Type B pancreatic cell (in vitro differentiated cells): ENCODE measurements around the gene DDX54. TPM values are rescaled to one million over a fixed set of nuclear protein-coding genes. Genes with fewer than 3 reads are reported as not detected.
"Not testable (repeated sequence)": the region's sequence is repeated elsewhere in the genome, so short reads cannot be mapped to it uniquely, and the experiment has no call there.

ENCODE experiments used
- DNase-seq: peaks from one replicate; pipeline ENCODE4 v3.0.0; 2021; ENCODE audit warnings: mixed read lengths; ENCODE audit not compliant: unreplicated experiment; ENCODE audit errors: extremely low spot score
- H3K27ac Mint-ChIP-seq: 2 replicates; pipeline ENCODE4 v1.8.0; 2021; ENCODE audit warnings: mild to moderate bottlenecking, mixed read lengths
- H3K27me3 Mint-ChIP-seq: 2 replicates; pipeline ENCODE4 v1.8.0; 2021; ENCODE audit warnings: mixed read lengths
- H3K36me3 Mint-ChIP-seq: 2 replicates; pipeline ENCODE4 v1.8.0; 2021; ENCODE audit warnings: mixed read lengths
- H3K4me1 Mint-ChIP-seq: one replicate; pipeline ENCODE4 v1.8.0; 2021; ENCODE audit warnings: mixed read lengths; ENCODE audit not compliant: unreplicated experiment
- H3K4me3 Mint-ChIP-seq: 2 replicates; pipeline ENCODE4 v1.8.0; 2021; ENCODE audit warnings: mild to moderate bottlenecking, mixed read lengths
- H3K9me3 Mint-ChIP-seq: 2 replicates; pipeline ENCODE4 v1.8.0; 2021; ENCODE audit warnings: mixed read lengths
- CTCF ChIP-seq: fragments of 200-600 bp; sonication (generic); conservative IDR thresholded peaks from 2 replicates; pipeline ENCODE4 v1.5.0; 2021; ENCODE audit warnings: antibody characterized with exemption, mild to moderate bottlenecking
- total RNA-seq: library from RNA; stranded (reverse); gene quantifications from 2 replicates; pipeline ENCODE4 v1.2.1, GENCODE V29; 2021; ENCODE audit warnings: low replicate concordance

DDX54 gene
- total RNA-seq, 1 donor from 2014 or later: 66.1 TPM

- Mint-ChIP-seq H3K9me3 (no peaks in the 10 kb centered on the region), H3K27ac (no peak overlapping the region), H3K4me3 (no peak overlapping the region), H3K27me3 (peaks cover 33% of the 10 kb centered on the region), H3K4me1 (no peaks in the 10 kb centered on the region), H3K36me3 (no peaks in the 10 kb centered on the region)
- no peak for DNase-seq
- no peak for TF ChIP-seq CTCF
These were observed 56.2 kb downstream of the DDX54 start for GRCh38 chr12:113128802-113129663.

DNA sequence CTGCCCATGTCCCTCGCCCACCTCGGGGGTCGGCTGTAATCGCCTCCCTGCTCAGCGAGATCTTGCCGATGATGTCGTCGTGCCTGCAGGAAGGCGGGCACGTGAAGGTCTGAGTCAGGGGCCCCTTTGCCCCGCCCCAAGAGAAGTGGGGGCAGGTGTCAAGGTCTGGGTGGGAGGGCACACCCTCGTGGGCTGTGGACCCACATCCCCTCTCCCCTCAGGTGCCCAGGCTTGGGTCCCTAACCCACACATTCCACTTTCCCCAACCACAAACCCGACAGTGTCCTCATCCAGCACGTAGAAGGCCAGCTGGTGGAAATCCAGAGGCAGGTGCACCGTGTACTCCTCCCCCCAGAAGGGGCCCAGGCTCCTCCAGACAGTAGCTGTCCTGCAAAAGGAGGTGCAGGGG, 57.5 kb downstream of the DDX54 start:
- no peaks in the 10 kb centered on the region for H3K4me1 Mint-ChIP-seq
- H3K4me3 Mint-ChIP-seq: no peak overlapping the region
- peaks cover 33% of the 10 kb centered on the region for H3K27me3 Mint-ChIP-seq
- no peak for TF ChIP-seq CTCF
- no peaks in the 10 kb centered on the region for H3K9me3 Mint-ChIP-seq
- no peak for DNase-seq
- no peak overlapping the region for H3K27ac Mint-ChIP-seq
- H3K36me3 Mint-ChIP-seq: no peaks in the 10 kb centered on the region

GRCh38 chr12:113120670-113121370, 64.5 kb downstream of the DDX54 start:
- no peak for DNase-seq
- no peaks in the 10 kb centered on the region for H3K36me3 Mint-ChIP-seq
- H3K4me1 Mint-ChIP-seq: no peaks in the 10 kb centered on the region
- H3K4me3 Mint-ChIP-seq: no peak overlapping the region
- no peaks in the 10 kb centered on the region for H3K9me3 Mint-ChIP-seq
- H3K27me3 Mint-ChIP-seq: peaks cover 10% of the 10 kb centered on the region
- no peak overlapping the region for H3K27ac Mint-ChIP-seq
- TF ChIP-seq CTCF: no peak

DNA sequence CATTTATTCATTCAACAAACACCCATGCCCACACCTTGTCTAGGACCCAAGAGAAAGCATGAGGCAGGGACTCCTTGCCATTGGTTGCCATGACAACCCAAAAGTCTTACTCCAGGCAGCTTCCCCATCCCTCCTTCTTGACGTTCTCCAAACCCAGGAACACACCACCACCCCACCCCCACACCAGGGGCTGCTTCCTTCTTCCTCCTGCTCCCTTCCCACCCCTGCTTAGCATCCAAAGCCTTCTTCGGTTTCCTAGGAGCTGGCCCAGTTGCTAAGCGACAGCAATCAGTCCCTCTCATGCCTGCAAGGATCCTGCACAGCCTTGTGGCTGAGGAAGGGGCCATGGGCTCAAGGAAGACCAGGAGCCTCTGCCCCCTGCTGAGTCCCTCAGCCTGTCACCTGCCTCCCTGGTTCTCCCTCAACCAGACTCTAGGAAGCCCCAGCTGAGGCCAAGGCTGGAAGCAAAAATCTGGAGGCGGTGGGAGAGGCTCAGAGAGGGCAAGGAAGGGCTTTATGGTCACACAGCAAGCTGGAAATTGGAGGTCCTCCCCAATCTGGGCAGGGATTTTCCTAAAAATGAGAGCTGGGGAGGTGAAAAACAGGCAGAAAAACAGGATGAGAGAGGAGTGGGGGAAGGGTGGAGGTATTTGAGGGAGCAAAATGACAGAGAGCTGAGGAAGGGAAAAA, 65.2 kb downstream of the DDX54 start:
- H3K9me3 Mint-ChIP-seq: no peaks in the 10 kb centered on the region
- no peaks in the 10 kb centered on the region for H3K36me3 Mint-ChIP-seq
- no peak for DNase-seq
- peaks cover 10% of the 10 kb centered on the region for H3K27me3 Mint-ChIP-seq
- H3K4me1 Mint-ChIP-seq: no peaks in the 10 kb centered on the region
- no peak for TF ChIP-seq CTCF
- H3K4me3 Mint-ChIP-seq: no peak overlapping the region
- H3K27ac Mint-ChIP-seq: no peak overlapping the region

GRCh38 chr12:113118142-113118541, 67.1 kb downstream of the DDX54 start:
- Mint-ChIP-seq H3K27me3 (peaks cover 10% of the 10 kb centered on the region), H3K4me3 (no peak overlapping the region), H3K36me3 (no peaks in the 10 kb centered on the region), H3K9me3 (no peaks in the 10 kb centered on the region), H3K27ac (no peak overlapping the region), H3K4me1 (no peaks in the 10 kb centered on the region)
- no peak for TF ChIP-seq CTCF
- DNase-seq: no peak

- not testable (repeated sequence) for H3K27me3 Mint-ChIP-seq, H3K4me1 Mint-ChIP-seq, DNase-seq, H3K9me3 Mint-ChIP-seq, H3K36me3 Mint-ChIP-seq, H3K4me3 Mint-ChIP-seq, H3K27ac Mint-ChIP-seq
These were observed 67.6 kb downstream of the DDX54 start for GRCh38 chr12:113117684-113118083.
